ENCODE results near the gene GRM2.

The GRM2 gene

GRCh38 chr3:51706788-51707731 lies at the start of gene GRM2:
TSS of gene GRM2 (plus strand) at chr3:51707068. CDS start at chr3:51708984, 1,916 bp downstream.
- DNase-seq = no peak

DNA sequence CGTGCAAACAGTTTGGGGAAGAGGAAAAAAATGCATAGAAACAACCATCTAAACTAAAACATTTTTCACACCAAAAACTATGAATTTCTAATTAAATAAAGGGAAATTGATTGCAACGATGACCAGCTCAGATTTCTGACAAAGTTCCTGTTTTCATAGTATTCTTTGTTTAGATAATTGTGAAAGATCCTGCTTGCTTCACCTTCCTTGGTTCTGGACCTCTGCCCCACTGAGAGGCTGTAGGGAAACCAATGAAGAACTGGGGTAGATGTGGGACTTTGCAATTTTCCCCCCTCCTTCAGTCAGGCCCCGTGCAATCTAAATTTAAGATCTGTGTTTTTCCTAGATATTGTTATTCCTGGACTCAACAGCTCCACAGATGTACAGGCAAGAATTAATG lies 49.6 kb upstream of the GRM2 start:
- no peak for DNase-seq

- DNase-seq = no peak
Measured at GRCh38 chr3:51659942-51660341, 46.9 kb upstream of the GRM2 start.

- DNase-seq = no peak
Measured at GRCh38 chr3:51662456-51662855, 44.4 kb upstream of the GRM2 start.

DNA sequence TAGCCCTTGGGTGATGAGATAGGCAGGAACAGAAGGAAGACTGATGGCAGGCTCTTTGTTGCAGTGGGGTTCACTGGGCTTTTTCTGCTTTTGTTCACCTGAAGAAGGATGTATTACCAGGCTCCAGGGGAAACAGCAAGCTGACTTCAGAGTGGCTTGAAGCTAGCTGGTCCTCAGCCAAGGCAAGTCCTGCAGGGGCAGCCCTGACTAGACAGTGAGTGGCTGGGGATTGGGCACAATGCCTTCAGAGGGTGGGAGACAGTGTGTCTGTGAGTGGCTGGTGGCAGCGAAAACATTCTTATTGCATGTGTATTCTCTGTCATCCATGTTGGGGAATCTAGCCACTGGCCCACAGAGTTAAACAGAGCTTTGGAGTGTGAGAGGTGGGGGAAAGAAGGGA lies 38.1 kb upstream of the GRM2 start:
- DNase-seq = no peak

DNA sequence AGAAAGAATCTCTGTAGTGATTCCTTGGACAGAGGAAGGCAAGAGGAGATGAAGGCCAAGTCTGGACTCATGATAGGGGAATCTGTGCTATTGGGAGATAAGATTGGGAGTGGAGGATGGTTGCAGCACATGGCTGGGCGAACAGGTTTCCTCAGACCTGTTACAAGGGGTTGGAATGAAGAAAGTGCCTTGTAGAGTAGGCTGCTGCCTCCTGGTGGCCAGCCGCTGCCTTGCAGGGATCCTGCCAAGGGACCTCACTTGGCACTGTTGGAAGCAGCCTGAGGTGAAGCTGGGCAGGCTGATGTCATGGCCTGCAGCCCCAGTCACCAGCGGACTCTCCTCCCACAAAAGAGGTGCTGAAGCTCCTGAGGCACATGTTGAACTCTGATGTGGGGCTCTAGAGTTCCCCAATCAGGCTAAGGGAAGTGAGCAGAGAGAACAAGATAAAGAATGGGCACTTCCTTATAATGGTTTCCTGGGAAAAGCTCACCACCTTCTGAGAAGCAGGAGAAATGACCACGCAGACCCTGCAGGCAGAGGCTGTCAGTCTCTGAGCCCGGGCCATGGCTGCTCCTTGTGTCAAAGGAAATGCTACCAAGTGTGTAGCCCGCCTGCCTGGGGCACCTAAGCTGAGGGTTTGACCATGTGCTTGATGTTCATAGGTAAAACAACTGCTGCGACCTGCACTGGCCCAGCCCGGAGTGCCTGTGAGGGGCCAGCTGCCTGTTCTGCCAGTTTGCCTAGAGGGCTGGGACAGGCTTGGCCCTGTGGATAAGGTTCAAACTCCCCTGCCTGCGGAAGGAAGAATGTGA lies 37.4 kb upstream of the GRM2 start:
- DNase-seq = peak; percentile 90

DNA sequence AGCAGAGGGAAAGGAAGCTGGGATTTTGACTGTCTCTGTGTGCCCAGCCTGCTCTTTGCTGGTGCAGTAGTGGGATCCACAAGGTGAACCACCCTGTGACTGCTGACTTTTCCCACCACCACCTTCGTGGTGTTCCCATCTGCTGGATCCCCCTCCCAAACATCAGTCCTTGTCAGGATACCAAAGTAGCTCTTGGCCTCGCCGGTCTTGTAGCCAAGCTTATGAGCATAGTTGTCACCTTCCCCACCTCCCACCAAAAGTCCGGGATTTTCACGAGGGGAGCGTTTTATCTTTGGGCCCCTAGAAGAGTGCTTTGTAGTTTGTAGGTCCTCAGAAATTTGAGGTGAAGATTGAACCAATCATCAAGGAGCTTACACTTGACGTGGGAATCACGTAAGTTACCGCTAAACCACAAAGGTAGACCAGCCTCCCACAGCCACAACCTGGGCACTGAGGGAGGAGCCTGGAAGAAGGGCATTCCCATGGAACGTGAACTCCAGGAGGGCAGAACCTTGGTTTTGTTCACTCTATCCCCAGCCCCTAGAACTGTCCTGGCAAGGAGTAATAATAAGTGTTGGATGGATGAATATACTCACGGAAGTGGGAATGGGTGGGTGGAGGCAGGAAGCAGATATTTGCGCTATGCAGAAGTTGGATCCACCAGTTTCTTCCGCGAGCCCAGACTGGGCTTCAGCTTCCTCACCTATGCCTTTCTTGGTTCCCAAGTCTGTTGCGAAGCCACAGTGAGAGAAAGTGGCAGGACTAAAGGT lies 36.6 kb upstream of the GRM2 start:
- no peak for DNase-seq

- peak; percentile 79 for DNase-seq
Measured at GRCh38 chr3:51670823-51671733, 35.8 kb upstream of the GRM2 start, which contains the start of gene TEX264. TSS of gene TEX264 (plus strand) at chr3:51671252. CDS start at chr3:51674305, 3,053 bp downstream.

- peak; percentile 59 for DNase-seq
Measured at GRCh38 chr3:51671734-51672475, 35.0 kb upstream of the GRM2 start.

DNA sequence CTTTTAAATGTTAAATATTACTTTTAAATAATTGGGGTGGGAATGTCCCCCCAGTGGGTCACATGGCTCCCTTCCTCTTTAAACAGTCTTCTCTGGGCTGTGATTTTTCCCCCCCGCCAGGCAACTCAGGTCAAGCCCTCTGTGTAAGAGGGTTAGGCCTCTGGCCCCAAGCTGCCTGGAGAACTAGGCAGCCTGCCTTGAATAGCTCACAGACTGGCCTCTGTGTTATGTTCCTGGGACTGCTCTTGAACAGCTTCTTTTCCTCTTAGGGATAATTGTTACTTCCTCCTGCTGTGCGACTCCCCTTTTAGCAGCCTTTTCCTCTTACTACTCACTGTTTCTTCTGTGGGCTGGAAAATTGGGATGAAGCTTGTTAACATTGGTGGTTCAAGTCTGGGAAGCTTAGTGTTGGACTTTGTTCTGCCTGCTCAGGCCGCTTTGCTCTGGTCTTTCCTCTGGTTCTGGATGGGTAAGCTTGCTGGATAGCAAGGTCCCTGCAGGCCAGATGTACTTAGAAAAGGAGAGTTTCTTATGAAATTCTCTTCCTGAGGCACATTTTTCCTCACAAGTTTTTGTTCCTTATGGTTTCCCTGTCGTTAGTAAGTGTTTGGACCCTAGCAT lies 33.6 kb upstream of the GRM2 start:
- DNase-seq = no peak

- DNase-seq = no peak
Measured at GRCh38 chr3:51673802-51674654, 32.8 kb upstream of the GRM2 start.

DNA sequence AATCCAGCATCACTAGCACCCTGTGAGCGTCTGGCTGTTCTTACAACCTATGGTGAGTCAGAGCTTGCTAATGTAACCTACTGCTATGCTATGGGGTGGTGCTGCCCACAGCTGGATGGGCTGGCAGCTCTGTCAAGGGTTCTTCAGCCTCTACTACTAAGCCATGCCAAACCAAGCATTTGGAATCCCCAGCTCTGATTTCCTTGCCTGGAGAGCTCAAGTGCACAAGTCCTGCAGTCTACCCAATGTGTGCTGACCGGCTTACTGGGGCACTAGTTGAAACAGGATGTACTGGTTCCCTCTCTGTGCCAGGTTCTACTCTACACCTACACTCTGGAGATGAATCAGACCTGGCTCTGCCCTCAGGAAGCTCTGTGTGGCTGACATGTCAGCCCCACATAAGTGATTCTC lies 31.7 kb upstream of the GRM2 start:
- no peak for DNase-seq

DNA sequence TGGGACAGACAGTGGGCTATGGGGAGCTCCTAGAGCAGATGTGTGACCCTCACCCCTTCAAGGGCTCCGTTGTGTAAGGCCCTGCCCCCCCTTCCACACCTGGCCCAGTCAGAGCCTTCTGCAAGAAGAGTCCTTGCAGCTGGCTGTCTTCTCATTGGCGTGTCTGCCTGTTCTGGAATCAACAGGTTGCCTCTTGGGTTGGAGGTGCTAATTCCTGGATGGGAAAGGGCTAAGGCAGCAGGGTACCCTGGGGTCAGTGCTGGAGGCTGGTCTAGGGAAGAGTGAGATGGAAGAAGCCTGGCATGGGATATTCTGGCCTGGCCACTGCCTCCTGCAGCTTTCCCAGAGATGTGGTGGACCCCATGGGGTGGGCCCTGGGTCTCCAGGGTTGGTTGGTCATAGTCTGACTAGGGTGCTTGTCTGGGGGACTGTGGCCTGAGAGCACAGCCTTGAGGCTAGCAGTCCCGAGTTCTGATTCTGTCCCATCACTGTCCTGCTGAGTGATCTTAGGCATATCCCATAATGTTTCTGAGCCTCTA lies 30.7 kb upstream of the GRM2 start:
- DNase-seq = no peak

- DNase-seq = no peak
Measured at GRCh38 chr3:51677358-51677757, 29.5 kb upstream of the GRM2 start.

- no peak for DNase-seq
Measured at GRCh38 chr3:51678186-51678585, 28.7 kb upstream of the GRM2 start.

GRCh38 chr3:51678641-51679040 lies 28.2 kb upstream of the GRM2 start:
- DNase-seq = no peak

DNA sequence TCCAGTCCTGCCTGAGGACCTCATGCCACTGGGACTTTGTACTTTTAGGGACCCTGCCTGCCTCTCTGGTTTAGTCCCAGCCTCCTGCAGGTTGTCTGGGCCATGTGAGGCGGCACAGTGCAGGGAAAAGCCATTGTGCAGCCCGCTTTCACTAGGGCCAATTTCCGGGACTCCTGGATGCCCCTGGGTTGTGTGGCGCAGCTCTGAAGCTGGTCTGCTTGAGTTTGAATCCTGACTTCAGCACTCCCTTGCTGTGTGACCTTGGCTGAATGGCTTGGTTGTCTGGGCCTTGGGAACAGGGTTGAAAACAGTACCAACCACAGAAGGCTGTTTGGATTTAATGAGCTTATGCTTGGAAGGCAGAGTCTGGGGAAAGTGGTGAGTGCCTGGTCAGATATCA lies 27.6 kb upstream of the GRM2 start:
- DNase-seq = no peak

DNA sequence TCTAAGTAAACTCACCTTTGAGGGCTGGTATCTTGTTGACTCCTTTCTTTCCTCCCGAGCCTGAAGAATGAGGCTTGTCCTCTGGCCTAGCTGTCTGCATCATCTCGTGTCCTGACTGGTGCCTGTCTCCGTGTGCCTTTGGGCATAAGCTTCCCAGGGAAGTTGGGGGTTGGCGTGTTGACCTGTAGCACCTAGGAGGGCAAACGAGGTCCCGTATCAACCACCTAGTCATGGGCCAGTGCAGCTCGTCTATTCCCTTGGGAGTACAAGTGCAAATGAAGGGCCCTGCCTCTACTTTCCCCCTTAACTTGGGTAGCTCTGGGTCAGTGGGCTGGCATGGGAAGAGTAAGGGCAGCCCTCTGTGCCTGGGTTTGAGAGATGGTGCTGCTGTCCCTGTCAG lies 27.1 kb upstream of the GRM2 start:
- DNase-seq = no peak

GRCh38 chr3:51680196-51680595 lies 26.7 kb upstream of the GRM2 start:
- no peak for DNase-seq
